ENCODE data around the gene KANK2.
A peak's percentile ranks its signal among the peaks of the same experiment; 100 is the strongest.

KANK2 gene

DNA sequence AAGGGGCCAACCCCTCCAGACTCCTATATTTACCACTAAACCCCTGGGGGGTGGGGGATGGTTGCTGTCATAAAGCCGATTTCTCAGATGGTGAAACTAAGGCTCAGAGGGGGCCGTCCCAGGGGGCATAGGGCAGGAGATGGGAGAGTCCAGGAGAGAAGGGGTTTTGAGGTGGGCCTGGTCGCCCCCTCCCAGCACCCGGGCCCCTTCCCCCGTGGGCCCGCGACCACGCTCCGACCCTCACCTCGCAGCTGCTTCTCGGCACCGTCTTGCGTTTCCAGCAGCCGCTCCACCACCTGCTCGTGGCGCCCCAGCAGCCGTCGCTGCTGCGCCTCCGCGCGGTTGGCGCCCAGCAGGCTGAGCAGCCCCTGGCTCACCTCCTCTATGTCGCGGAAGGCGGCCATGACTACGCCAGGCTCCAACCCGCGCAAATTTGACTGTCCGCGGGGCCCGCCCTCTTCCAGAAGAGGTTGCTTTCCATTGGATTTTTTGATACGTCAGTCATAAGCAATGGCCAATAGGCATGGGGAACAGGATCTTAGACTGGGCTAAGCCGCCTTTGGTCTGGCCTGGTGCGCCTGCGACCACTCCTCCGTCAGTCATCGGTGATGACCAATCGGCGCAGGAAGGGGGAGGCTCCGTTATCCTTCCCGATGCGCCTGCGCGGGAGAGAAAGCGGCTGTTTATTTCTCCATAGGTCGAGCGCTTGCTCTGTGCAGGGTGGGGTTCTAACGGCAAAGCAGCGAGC, 41.8 kb downstream of the KANK2 start, which contains the start of gene SPC24:
Gene SPC24, minus strand, starts transcription at position 410 of the 748 bp plus-strand sequence. Its CDS starts 6 bp downstream, at position 404.
- TF ChIP-seq, protein P1, sequence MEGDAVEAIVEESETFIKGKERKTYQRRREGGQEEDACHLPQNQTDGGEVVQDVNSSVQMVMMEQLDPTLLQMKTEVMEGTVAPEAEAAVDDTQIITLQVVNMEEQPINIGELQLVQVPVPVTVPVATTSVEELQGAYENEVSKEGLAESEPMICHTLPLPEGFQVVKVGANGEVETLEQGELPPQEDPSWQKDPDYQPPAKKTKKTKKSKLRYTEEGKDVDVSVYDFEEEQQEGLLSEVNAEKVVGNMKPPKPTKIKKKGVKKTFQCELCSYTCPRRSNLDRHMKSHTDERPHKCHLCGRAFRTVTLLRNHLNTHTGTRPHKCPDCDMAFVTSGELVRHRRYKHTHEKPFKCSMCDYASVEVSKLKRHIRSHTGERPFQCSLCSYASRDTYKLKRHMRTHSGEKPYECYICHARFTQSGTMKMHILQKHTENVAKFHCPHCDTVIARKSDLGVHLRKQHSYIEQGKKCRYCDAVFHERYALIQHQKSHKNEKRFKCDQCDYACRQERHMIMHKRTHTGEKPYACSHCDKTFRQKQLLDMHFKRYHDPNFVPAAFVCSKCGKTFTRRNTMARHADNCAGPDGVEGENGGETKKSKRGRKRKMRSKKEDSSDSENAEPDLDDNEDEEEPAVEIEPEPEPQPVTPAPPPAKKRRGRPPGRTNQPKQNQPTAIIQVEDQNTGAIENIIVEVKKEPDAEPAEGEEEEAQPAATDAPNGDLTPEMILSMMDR (IDR thresholded peaks at IDR 0.05; ENCODE audit: low read depth, low read length) = no peak
- DNase-seq (ENCODE audit: low read depth in 2 of 2) = peak; percentile 99
- H3K4me3 ChIP-seq (replicated peaks in 1 of 2; ENCODE audit: low read depth in 2 of 2, low read length in 2 of 2) = peak within 1 kb of the TSS; percentile 70 to 97

DNA sequence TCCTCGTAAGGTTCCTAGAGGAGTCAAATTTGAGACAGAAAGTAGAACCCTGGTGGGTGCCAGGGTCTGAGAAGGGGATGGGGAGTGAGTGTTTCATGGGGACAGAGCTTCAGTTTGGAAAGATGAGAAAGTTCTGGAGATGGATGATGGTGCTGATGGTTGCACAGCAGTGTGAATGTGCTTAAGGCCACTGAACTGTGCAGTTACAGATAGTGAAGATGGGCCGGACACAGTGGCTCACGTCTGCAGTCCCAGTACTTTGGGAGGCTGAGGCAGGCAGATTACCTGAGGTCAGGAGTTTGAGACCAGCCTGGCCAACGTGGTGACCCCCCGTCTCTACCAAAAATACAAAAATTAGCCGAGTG, 42.7 kb downstream of the KANK2 start:
- TF ChIP-seq, protein P1 (IDR thresholded peaks at IDR 0.05; ENCODE audit: low read depth, low read length) = no peak
- H3K4me3 ChIP-seq (replicated peaks in 1 of 2; ENCODE audit: low read depth in 2 of 2, low read length in 2 of 2) = peak overlapping the region in 1 of 2 donors; percentile 97
- DNase-seq (ENCODE audit: low read depth in 2 of 2) = no peak

DNA sequence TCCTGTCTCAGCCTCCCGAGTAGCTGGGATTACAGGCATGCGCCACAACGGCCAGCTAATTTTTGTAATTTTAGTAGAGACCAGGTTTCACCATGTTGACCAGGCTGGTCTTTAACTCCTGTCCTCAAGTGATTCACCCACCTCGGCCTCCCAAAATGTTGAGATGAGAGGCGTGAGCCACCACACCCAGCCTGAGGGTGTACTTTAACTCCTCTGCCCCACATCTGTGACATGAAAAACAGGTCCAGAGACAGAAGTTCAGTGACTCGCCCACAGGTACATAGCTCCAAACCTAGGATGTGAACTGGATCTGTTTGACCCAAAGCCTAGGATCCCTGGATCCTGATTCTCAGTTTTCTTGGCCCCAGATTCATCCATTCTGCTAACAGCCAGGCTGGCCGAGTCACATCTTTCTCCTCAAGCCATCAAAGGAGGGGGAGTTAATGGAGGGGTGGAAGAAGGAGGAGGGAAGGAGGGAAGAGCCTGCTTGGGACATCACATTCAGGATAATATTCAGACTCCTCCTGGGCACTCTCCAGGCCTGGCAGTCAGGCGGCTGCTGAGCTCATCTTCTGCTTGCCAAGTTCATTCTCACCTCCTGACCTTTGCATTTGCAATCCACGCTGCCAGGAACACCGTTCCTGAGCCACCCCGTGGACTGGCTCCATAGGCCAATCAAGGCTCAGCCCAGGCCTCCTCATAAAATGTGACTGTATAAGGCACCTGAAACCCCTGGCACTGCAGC, 44.9 kb downstream of the KANK2 start:
- peak; percentile 83 to 95 for DNase-seq (ENCODE audit: low read depth in 2 of 2)
- TF ChIP-seq, protein P1 (IDR thresholded peaks at IDR 0.05; ENCODE audit: low read depth, low read length) = no peak
- H3K4me3 ChIP-seq (replicated peaks in 1 of 2; ENCODE audit: low read depth in 2 of 2, low read length in 2 of 2) = no peak overlapping the region

DNA sequence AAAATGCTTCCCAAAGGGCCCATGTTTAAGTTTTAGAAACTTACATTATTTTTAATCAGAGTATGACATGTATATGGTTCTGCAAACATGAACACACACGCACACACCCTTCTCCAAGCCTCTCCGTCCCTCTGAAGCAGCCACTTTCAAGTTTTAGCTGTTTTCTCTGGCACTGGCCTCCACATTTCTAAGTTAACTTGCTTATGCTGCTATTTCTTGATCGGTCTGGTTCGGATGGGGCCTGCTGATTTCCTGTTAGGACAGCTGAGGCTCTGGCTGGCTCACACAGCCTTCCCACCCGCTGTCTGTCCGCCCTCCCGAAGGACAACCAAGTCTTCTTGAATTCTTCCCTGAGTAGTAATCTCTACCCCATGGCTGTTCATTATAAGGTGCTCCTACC, 46.2 kb downstream of the KANK2 start:
- no peak overlapping the region for H3K4me3 ChIP-seq (replicated peaks in 1 of 2; ENCODE audit: low read depth in 2 of 2, low read length in 2 of 2)
- TF ChIP-seq, protein P1 (IDR thresholded peaks at IDR 0.05; ENCODE audit: low read depth, low read length) = no peak
- DNase-seq (ENCODE audit: low read depth in 2 of 2) = peak; percentile 29 to 46

DNA sequence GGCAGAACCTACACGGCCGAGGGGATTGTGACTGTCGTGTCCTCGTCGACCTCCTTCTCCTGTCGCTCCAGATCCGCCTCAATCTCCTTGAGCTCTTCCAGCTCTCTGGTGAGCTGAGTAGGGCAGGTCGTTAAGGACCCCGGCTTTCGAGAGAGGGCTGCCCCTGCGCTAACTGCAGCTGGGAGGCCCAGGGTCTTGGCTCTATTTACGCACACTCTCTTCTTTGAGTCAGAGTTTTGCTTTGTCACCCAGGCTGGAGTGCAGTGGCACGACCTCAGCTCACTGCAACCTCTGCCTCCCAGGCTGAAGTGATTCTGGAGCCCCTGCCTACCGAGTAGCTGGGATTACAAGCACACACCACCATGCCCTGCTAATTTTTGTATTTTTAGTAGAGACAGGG, 49.3 kb downstream of the KANK2 start:
- H3K4me3 ChIP-seq (replicated peaks in 1 of 2; ENCODE audit: low read depth in 2 of 2, low read length in 2 of 2) = no peak overlapping the region
- DNase-seq (ENCODE audit: low read depth in 2 of 2) = no peak
- TF ChIP-seq, protein P1 (IDR thresholded peaks at IDR 0.05; ENCODE audit: low read depth, low read length) = no peak

DNA sequence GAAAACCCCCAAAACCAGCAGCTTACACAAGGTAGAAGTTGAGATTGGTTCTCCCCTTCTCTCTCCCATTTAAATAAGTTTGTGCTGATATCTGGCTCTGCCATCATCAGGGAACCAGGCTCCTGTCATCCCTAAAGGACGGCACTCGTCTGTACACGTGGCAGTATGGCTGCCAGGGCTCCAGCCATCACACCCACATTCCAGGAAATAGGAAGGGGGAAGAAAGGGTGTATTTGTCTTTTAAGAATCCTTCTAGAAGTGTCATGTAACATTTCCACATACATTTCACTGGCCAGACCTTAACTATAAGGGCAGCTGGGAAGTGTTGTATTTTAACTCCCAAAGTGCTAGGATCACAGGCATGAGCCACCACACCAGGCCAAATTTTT, 51.8 kb downstream of the KANK2 start:
- DNase-seq (ENCODE audit: low read depth in 2 of 2) = no peak
- TF ChIP-seq, protein P1 (IDR thresholded peaks at IDR 0.05; ENCODE audit: low read depth, low read length) = no peak
- H3K4me3 ChIP-seq (replicated peaks in 1 of 2; ENCODE audit: low read depth in 2 of 2, low read length in 2 of 2) = no peak overlapping the region

Data from cardiac fibroblast (primary cell).